ENCODE results near the gene TACC2.
"Not testable (repeated sequence)": the region's sequence is repeated elsewhere in the genome, so short reads cannot be mapped to it uniquely, and the experiment has no call there.

The TACC2 gene

GRCh38 chr10:122089311-122090017, 100.5 kb downstream of the TACC2 start:
- no peak overlapping the region for H3K27ac ChIP-seq (ENCODE audit: low read length)
- no peak overlapping the region for H3K9ac ChIP-seq (ENCODE audit: low read length)
- H3K27me3 ChIP-seq (ENCODE audit: control insufficient read depth, insufficient read depth, low read length), result no peaks in the 10 kb centered on the region
- H3K9me3 ChIP-seq (ENCODE audit: control insufficient read depth, low read depth, low read length), result no peaks in the 10 kb centered on the region
- no peak overlapping the region for H3K4me3 ChIP-seq (ENCODE audit: low read length)
- H3K4me1 ChIP-seq (ENCODE audit: control insufficient read depth, low read depth, low read length), result no peaks in the 10 kb centered on the region
- no peaks in the 10 kb centered on the region for H3K36me3 ChIP-seq (ENCODE audit: control insufficient read depth, low read depth, low read length)

GRCh38 chr10:122091722-122092121, 102.8 kb downstream of the TACC2 start:
- no peaks in the 10 kb centered on the region for H3K36me3 ChIP-seq (ENCODE audit: control insufficient read depth, low read depth, low read length)
- no peaks in the 10 kb centered on the region for H3K27me3 ChIP-seq (ENCODE audit: control insufficient read depth, insufficient read depth, low read length)
- H3K9me3 ChIP-seq (ENCODE audit: control insufficient read depth, low read depth, low read length), result no peaks in the 10 kb centered on the region
- no peak overlapping the region for H3K27ac ChIP-seq (ENCODE audit: low read length)
- H3K4me1 ChIP-seq (ENCODE audit: control insufficient read depth, low read depth, low read length), result no peaks in the 10 kb centered on the region
- H3K4me3 ChIP-seq (ENCODE audit: low read length), result no peak overlapping the region
- no peak overlapping the region for H3K9ac ChIP-seq (ENCODE audit: low read length)

- no peak overlapping the region for H3K4me3 ChIP-seq (ENCODE audit: low read length)
- no peaks in the 10 kb centered on the region for H3K27me3 ChIP-seq (ENCODE audit: control insufficient read depth, insufficient read depth, low read length)
- no peak overlapping the region for H3K27ac ChIP-seq (ENCODE audit: low read length)
- no peaks in the 10 kb centered on the region for H3K4me1 ChIP-seq (ENCODE audit: control insufficient read depth, low read depth, low read length)
- H3K36me3 ChIP-seq (ENCODE audit: control insufficient read depth, low read depth, low read length), result no peaks in the 10 kb centered on the region
- no peak overlapping the region for H3K9ac ChIP-seq (ENCODE audit: low read length)
- H3K9me3 ChIP-seq (ENCODE audit: control insufficient read depth, low read depth, low read length), result no peaks in the 10 kb centered on the region
These were observed 104.1 kb downstream of the TACC2 start for GRCh38 chr10:122093076-122093475.

- H3K36me3 ChIP-seq (ENCODE audit: control insufficient read depth, low read depth, low read length); H3K9ac ChIP-seq (ENCODE audit: low read length); H3K27me3 ChIP-seq (ENCODE audit: control insufficient read depth, insufficient read depth, low read length); H3K4me3 ChIP-seq (ENCODE audit: low read length); H3K4me1 ChIP-seq (ENCODE audit: control insufficient read depth, low read depth, low read length); H3K27ac ChIP-seq (ENCODE audit: low read length); H3K9me3 ChIP-seq (ENCODE audit: control insufficient read depth, low read depth, low read length): not testable (repeated sequence)
These were observed 107.2 kb downstream of the TACC2 start for GRCh38 chr10:122096181-122096580.

GRCh38 chr10:122096705-122097104, 107.7 kb downstream of the TACC2 start:
- Histone ChIP-seq H3K27ac (ENCODE audit: low read length) (no peak overlapping the region), H3K9me3 (ENCODE audit: control insufficient read depth, low read depth, low read length) (no peaks in the 10 kb centered on the region), H3K4me3 (ENCODE audit: low read length) (no peak overlapping the region), H3K4me1 (ENCODE audit: control insufficient read depth, low read depth, low read length) (no peaks in the 10 kb centered on the region), H3K27me3 (ENCODE audit: control insufficient read depth, insufficient read depth, low read length) (no peaks in the 10 kb centered on the region), H3K36me3 (ENCODE audit: control insufficient read depth, low read depth, low read length) (no peaks in the 10 kb centered on the region), H3K9ac (ENCODE audit: low read length) (no peak overlapping the region)

- H3K36me3 ChIP-seq (ENCODE audit: control insufficient read depth, low read depth, low read length), result no peaks in the 10 kb centered on the region
These were observed 109.0 kb downstream of the TACC2 start for GRCh38 chr10:122097935-122098334.

GRCh38 chr10:122098924-122099323, 110.0 kb downstream of the TACC2 start:
- Histone ChIP-seq H3K36me3 (ENCODE audit: control insufficient read depth, low read depth, low read length) (no peaks in the 10 kb centered on the region), H3K4me3 (ENCODE audit: low read length) (no peak overlapping the region), H3K9me3 (ENCODE audit: control insufficient read depth, low read depth, low read length) (no peaks in the 10 kb centered on the region), H3K27ac (ENCODE audit: low read length) (no peak overlapping the region), H3K4me1 (ENCODE audit: control insufficient read depth, low read depth, low read length) (no peaks in the 10 kb centered on the region), H3K9ac (ENCODE audit: low read length) (no peak overlapping the region), H3K27me3 (ENCODE audit: control insufficient read depth, insufficient read depth, low read length) (no peaks in the 10 kb centered on the region)

More at GRCh38 chr10:122097935-122098334, 109.0 kb downstream of the TACC2 start:
- Histone ChIP-seq H3K4me3 (ENCODE audit: low read length) (no peak overlapping the region), H3K9me3 (ENCODE audit: control insufficient read depth, low read depth, low read length) (no peaks in the 10 kb centered on the region), H3K27ac (ENCODE audit: low read length) (no peak overlapping the region), H3K4me1 (ENCODE audit: control insufficient read depth, low read depth, low read length) (no peaks in the 10 kb centered on the region), H3K9ac (ENCODE audit: low read length) (no peak overlapping the region), H3K27me3 (ENCODE audit: control insufficient read depth, insufficient read depth, low read length) (no peaks in the 10 kb centered on the region)

GRCh38 chr10:122099562-122099961, 110.6 kb downstream of the TACC2 start:
- no peaks in the 10 kb centered on the region for H3K4me1 ChIP-seq (ENCODE audit: control insufficient read depth, low read depth, low read length)
- no peaks in the 10 kb centered on the region for H3K36me3 ChIP-seq (ENCODE audit: control insufficient read depth, low read depth, low read length)
- H3K4me3 ChIP-seq (ENCODE audit: low read length), result no peak overlapping the region
- H3K9ac ChIP-seq (ENCODE audit: low read length), result no peak overlapping the region
- no peaks in the 10 kb centered on the region for H3K9me3 ChIP-seq (ENCODE audit: control insufficient read depth, low read depth, low read length)
- H3K27me3 ChIP-seq (ENCODE audit: control insufficient read depth, insufficient read depth, low read length), result no peaks in the 10 kb centered on the region
- no peak overlapping the region for H3K27ac ChIP-seq (ENCODE audit: low read length)

GRCh38 chr10:122102146-122102868, 113.3 kb downstream of the TACC2 start:
- H3K9me3 ChIP-seq (ENCODE audit: control insufficient read depth, low read depth, low read length), result no peaks in the 10 kb centered on the region
- H3K36me3 ChIP-seq (ENCODE audit: control insufficient read depth, low read depth, low read length), result no peaks in the 10 kb centered on the region
- peaks cover 6% of the 10 kb centered on the region for H3K4me1 ChIP-seq (ENCODE audit: control insufficient read depth, low read depth, low read length)
- H3K9ac ChIP-seq (ENCODE audit: low read length), result no peak overlapping the region
- no peak overlapping the region for H3K4me3 ChIP-seq (ENCODE audit: low read length)
- no peak overlapping the region for H3K27ac ChIP-seq (ENCODE audit: low read length)
- H3K27me3 ChIP-seq (ENCODE audit: control insufficient read depth, insufficient read depth, low read length), result no peaks in the 10 kb centered on the region

- Histone ChIP-seq H3K9ac (ENCODE audit: low read length) (no peak overlapping the region), H3K4me3 (ENCODE audit: low read length) (no peak overlapping the region), H3K27me3 (ENCODE audit: control insufficient read depth, insufficient read depth, low read length) (no peaks in the 10 kb centered on the region), H3K27ac (ENCODE audit: low read length) (no peak overlapping the region), H3K4me1 (ENCODE audit: control insufficient read depth, low read depth, low read length) (peaks cover 6% of the 10 kb centered on the region), H3K9me3 (ENCODE audit: control insufficient read depth, low read depth, low read length) (no peaks in the 10 kb centered on the region), H3K36me3 (ENCODE audit: control insufficient read depth, low read depth, low read length) (no peaks in the 10 kb centered on the region)
These were observed 114.0 kb downstream of the TACC2 start for GRCh38 chr10:122102869-122103525.

GRCh38 chr10:122103592-122103991, 114.6 kb downstream of the TACC2 start:
- H3K27me3 ChIP-seq (ENCODE audit: control insufficient read depth, insufficient read depth, low read length), result no peaks in the 10 kb centered on the region
- H3K27ac ChIP-seq (ENCODE audit: low read length), result no peak overlapping the region
- H3K4me1 ChIP-seq (ENCODE audit: control insufficient read depth, low read depth, low read length), result peaks cover 6% of the 10 kb centered on the region
- H3K36me3 ChIP-seq (ENCODE audit: control insufficient read depth, low read depth, low read length), result no peaks in the 10 kb centered on the region
- H3K4me3 ChIP-seq (ENCODE audit: low read length), result no peak overlapping the region
- H3K9me3 ChIP-seq (ENCODE audit: control insufficient read depth, low read depth, low read length), result no peaks in the 10 kb centered on the region
- no peak overlapping the region for H3K9ac ChIP-seq (ENCODE audit: low read length)

Measured in iPS-18a (cell line).